ENCODE results near the gene NKTR.

DNA sequence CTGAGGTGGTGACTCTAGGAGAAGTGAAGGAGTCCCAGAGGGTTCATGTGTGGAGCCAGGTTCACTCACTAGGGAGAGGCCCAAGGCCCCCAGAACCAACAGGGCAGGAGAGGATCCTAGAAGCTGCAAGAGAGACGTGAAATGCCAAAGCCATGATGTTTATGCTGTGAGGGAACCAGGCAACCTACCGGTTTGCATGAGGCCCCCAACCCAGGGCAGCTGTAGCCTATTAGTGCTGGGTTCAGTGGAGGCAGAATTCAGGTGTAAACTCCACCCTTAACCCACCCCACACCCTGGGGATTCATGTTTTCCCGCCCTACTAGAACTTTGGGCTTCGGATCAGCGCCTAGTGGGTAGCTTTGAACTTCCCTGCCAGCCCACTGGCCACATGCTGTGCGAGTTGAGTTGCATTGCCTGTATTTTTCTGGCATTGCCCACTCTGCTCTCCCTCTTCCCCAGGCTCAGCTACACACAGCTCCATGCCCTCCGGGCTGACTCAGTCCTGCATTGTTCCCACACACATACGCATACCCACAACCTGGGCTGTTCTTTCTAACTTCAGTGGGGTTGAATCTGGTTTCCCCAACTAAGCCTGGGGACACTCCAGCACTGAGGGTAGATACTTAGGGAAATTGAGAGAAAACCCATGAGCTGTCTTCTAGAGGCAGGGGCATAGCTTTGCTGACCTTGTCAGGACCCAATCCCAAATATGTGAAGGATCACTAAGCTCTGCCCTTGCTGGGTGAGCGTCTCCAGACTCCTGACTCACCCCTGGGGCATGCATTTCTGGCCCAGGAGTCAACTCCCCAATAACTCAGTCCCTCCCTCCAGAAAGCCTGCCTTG, 51.0 kb downstream of the NKTR start:
- no peak for TF ChIP-seq EP300 (IDR thresholded peaks at IDR 0.05)
- TF ChIP-seq, protein P1, sequence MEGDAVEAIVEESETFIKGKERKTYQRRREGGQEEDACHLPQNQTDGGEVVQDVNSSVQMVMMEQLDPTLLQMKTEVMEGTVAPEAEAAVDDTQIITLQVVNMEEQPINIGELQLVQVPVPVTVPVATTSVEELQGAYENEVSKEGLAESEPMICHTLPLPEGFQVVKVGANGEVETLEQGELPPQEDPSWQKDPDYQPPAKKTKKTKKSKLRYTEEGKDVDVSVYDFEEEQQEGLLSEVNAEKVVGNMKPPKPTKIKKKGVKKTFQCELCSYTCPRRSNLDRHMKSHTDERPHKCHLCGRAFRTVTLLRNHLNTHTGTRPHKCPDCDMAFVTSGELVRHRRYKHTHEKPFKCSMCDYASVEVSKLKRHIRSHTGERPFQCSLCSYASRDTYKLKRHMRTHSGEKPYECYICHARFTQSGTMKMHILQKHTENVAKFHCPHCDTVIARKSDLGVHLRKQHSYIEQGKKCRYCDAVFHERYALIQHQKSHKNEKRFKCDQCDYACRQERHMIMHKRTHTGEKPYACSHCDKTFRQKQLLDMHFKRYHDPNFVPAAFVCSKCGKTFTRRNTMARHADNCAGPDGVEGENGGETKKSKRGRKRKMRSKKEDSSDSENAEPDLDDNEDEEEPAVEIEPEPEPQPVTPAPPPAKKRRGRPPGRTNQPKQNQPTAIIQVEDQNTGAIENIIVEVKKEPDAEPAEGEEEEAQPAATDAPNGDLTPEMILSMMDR (IDR thresholded peaks at IDR 0.05) = no peak
